ENCODE results near the gene CYREN. TPM values are rescaled to one million over a fixed set of nuclear protein-coding genes. Genes with fewer than 3 reads are reported as not detected.

Gene CYREN
- total and polyA plus RNA-seq, 2 donors (not counting 1 experiment from before 2014, with no cell fraction given), result 24.4 to 34.5 TPM

DNA sequence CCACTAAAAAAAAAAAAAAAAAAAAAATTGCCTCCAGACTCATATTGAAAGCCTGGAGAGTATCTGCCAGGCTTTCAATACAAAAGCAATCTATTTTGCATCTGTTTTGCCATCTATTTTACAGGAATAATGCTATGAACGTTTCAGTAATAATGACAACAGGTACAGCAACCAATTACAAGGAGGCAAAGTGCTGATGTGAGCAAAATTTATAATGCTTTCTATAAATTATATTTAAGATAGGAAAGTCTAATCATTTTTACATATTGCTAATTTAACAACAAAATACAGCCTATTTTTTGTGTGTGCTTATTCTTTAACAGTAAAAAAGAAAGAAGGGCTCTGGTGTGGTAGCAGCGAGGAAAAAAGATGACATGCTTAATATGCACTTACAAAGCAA is 30.8 kb upstream of the CYREN start:
- Histone ChIP-seq H3K4me3 (replicated peaks in 1 of 4; ENCODE audit: control extremely low read depth in 1 of 4, insufficient read depth in 1 of 4, low read depth in 3 of 4, low read length in 4 of 4) (no peak overlapping the region), H3K79me2 (ENCODE audit: control insufficient read depth, insufficient read depth, low read length) (peaks cover 4% of the 10 kb centered on the region), H2AFZ (ENCODE audit: low read length) (no peak overlapping the region), H3K9ac (ENCODE audit: insufficient read depth, low read length) (no peak overlapping the region), H3K4me1 (ENCODE audit: control insufficient read depth, extremely low read depth, insufficient read depth, low read length) (peaks cover 18% of the 10 kb centered on the region), H3K9me3 (ENCODE audit: control insufficient read depth, insufficient read depth, low read depth, low read length) (no peaks in the 10 kb centered on the region), H3K4me2 (ENCODE audit: extremely low read depth, insufficient read depth, low read length) (no peak overlapping the region), H3K27ac (ENCODE audit: insufficient read depth, low read length) (no peak overlapping the region), H3K36me3 (ENCODE audit: control insufficient read depth, insufficient read depth, low read length) (peaks cover 2% of the 10 kb centered on the region), H3K27me3 (ENCODE audit: control insufficient read depth, insufficient read depth, low read length) (no peaks in the 10 kb centered on the region), H4K20me1 (ENCODE audit: control insufficient read depth, extremely low read depth, insufficient read depth, low read length) (no peaks in the 10 kb centered on the region)
- DNase-seq (ENCODE audit: low read depth in 2 of 2), result no peak
- TF ChIP-seq EZH2 (IDR thresholded peaks at IDR 0.05; ENCODE audit: low read length, missing control alignments), result no peak
- TF ChIP-seq, protein P1, sequence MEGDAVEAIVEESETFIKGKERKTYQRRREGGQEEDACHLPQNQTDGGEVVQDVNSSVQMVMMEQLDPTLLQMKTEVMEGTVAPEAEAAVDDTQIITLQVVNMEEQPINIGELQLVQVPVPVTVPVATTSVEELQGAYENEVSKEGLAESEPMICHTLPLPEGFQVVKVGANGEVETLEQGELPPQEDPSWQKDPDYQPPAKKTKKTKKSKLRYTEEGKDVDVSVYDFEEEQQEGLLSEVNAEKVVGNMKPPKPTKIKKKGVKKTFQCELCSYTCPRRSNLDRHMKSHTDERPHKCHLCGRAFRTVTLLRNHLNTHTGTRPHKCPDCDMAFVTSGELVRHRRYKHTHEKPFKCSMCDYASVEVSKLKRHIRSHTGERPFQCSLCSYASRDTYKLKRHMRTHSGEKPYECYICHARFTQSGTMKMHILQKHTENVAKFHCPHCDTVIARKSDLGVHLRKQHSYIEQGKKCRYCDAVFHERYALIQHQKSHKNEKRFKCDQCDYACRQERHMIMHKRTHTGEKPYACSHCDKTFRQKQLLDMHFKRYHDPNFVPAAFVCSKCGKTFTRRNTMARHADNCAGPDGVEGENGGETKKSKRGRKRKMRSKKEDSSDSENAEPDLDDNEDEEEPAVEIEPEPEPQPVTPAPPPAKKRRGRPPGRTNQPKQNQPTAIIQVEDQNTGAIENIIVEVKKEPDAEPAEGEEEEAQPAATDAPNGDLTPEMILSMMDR (conservative IDR thresholded peaks at IDR 0.05 in 1 of 2, IDR thresholded peaks at IDR 0.05 in 1 of 2; ENCODE audit: low read depth in 1 of 2, low read length in 2 of 2), result no peak

DNA sequence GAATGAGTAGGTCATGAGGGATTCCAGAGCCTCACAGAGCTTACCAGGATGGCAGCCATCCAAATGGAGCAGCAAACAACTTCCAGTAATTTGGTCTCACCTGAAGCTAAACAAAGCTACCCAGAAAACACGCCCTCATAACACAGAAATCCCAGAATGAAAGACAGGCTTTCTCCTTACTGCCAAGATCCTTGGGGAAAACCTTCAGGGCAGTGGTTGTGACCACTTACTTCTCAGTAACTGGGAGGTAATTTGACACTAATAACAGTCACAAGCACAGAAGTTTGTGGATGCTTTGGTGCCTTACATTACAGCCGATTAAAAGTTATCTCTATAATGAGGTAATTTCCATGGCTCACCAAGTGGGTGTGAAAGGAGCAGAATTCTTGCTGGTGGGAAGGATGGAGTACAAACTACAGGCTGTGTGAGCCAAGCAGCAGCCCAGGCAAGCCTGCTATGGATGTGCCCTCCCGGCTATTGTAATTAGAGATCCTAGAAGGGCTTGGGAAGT is 30.4 kb upstream of the CYREN start:
- Histone ChIP-seq H3K9me3 (ENCODE audit: control insufficient read depth, insufficient read depth, low read depth, low read length) (no peaks in the 10 kb centered on the region), H3K4me2 (ENCODE audit: extremely low read depth, insufficient read depth, low read length) (no peak overlapping the region), H4K20me1 (ENCODE audit: control insufficient read depth, extremely low read depth, insufficient read depth, low read length) (no peaks in the 10 kb centered on the region), H3K9ac (ENCODE audit: insufficient read depth, low read length) (no peak overlapping the region), H3K27me3 (ENCODE audit: control insufficient read depth, insufficient read depth, low read length) (no peaks in the 10 kb centered on the region), H3K36me3 (ENCODE audit: control insufficient read depth, insufficient read depth, low read length) (peaks cover 2% of the 10 kb centered on the region), H2AFZ (ENCODE audit: low read length) (no peak overlapping the region), H3K4me1 (ENCODE audit: control insufficient read depth, extremely low read depth, insufficient read depth, low read length) (peaks cover 18% of the 10 kb centered on the region), H3K27ac (ENCODE audit: insufficient read depth, low read length) (no peak overlapping the region), H3K79me2 (ENCODE audit: control insufficient read depth, insufficient read depth, low read length) (peaks cover 4% of the 10 kb centered on the region), H3K4me3 (replicated peaks in 1 of 4; ENCODE audit: control extremely low read depth in 1 of 4, insufficient read depth in 1 of 4, low read depth in 3 of 4, low read length in 4 of 4) (no peak overlapping the region)
- TF ChIP-seq EZH2 (IDR thresholded peaks at IDR 0.05; ENCODE audit: low read length, missing control alignments), result no peak
- TF ChIP-seq, protein P1 (conservative IDR thresholded peaks at IDR 0.05 in 1 of 2, IDR thresholded peaks at IDR 0.05 in 1 of 2; ENCODE audit: low read depth in 1 of 2, low read length in 2 of 2), result no peak
- peak; percentile 22 to 58 for DNase-seq (ENCODE audit: low read depth in 2 of 2)

DNA sequence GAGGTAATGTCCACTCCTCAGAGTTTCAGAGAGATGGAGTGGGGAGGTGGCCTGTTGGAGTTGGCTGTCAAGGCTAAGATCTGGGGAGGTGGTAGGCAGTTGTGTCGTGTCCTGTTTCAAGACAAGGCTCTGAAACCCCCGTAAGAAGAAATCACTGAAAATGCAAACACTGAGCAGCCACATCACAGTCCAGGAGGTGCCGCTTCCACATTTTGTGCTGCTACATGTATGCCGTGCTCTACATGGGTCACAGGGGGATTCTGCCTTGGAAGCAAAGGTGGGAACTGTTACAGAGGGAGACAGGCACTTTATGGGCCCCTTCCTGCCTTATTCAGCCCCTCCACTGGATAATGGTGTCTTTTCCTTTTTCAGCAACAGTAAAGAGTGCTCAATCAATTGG is 28.9 kb upstream of the CYREN start:
- no peak overlapping the region for H3K4me3 ChIP-seq (replicated peaks in 1 of 4; ENCODE audit: control extremely low read depth in 1 of 4, insufficient read depth in 1 of 4, low read depth in 3 of 4, low read length in 4 of 4)
- no peaks in the 10 kb centered on the region for H3K9me3 ChIP-seq (ENCODE audit: control insufficient read depth, insufficient read depth, low read depth, low read length)
- H3K79me2 ChIP-seq (ENCODE audit: control insufficient read depth, insufficient read depth, low read length), result peaks cover 4% of the 10 kb centered on the region
- no peak overlapping the region for H3K27ac ChIP-seq (ENCODE audit: insufficient read depth, low read length)
- no peak overlapping the region for H3K4me2 ChIP-seq (ENCODE audit: extremely low read depth, insufficient read depth, low read length)
- no peak for DNase-seq (ENCODE audit: low read depth in 2 of 2)
- no peak overlapping the region for H3K9ac ChIP-seq (ENCODE audit: insufficient read depth, low read length)
- TF ChIP-seq EZH2 (IDR thresholded peaks at IDR 0.05; ENCODE audit: low read length, missing control alignments), result no peak
- TF ChIP-seq, protein P1 (conservative IDR thresholded peaks at IDR 0.05 in 1 of 2, IDR thresholded peaks at IDR 0.05 in 1 of 2; ENCODE audit: low read depth in 1 of 2, low read length in 2 of 2), result no peak
- H4K20me1 ChIP-seq (ENCODE audit: control insufficient read depth, extremely low read depth, insufficient read depth, low read length), result no peaks in the 10 kb centered on the region
- peaks cover 2% of the 10 kb centered on the region for H3K36me3 ChIP-seq (ENCODE audit: control insufficient read depth, insufficient read depth, low read length)
- no peak overlapping the region for H2AFZ ChIP-seq (ENCODE audit: low read length)
- H3K27me3 ChIP-seq (ENCODE audit: control insufficient read depth, insufficient read depth, low read length), result no peaks in the 10 kb centered on the region
- peaks cover 11% of the 10 kb centered on the region for H3K4me1 ChIP-seq (ENCODE audit: control insufficient read depth, extremely low read depth, insufficient read depth, low read length)
